ENCODE measurements around the gene NMNAT2. TPM values are rescaled to one million over a fixed set of nuclear protein-coding genes. Genes with fewer than 3 reads are reported as not detected.

The NMNAT2 gene
- total and polyA plus RNA-seq, 2 of the 4 experiments (the other 2 are of a cell fraction), result 0.36 to 2.4 TPM

DNA sequence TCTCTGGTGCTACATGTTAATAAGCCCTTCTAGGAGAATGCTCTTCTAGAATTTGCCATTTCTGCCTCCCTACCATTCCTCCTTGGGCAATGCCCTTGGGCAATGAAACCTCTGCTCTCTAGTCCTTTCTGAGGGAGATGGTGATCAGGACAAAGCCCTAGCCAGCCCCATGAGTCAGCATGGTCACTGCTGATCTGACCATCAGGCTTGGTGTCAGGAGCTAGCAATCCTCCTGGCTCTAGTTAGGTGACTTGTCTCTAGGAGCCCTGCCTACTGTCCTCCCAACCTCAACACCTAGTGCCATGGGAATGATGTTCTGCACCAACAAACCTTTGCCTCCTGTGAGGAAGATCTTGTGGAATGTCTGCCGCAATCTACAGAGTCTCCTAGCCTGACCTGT, 89.8 kb downstream of the NMNAT2 start:
- no peak overlapping the region for H2AK9ac ChIP-seq (replicated peaks; ENCODE audit: low read depth, low read length, poor library complexity)
- no peak overlapping the region for H3K14ac ChIP-seq (replicated peaks; ENCODE audit: low read depth, low read length)
- peaks cover 4% of the 10 kb centered on the region for H3K4me1 ChIP-seq (ENCODE audit: control insufficient read depth, insufficient read depth, low read length)
- TF ChIP-seq CHD1 (IDR thresholded peaks at IDR 0.05; ENCODE audit: low read depth, low read length) (no peak), POLR2A (IDR thresholded peaks at IDR 0.05; ENCODE audit: low read depth, low read length) (no peak), USF2 (IDR thresholded peaks at IDR 0.05; ENCODE audit: low read depth, low read length) (no peak), SMC3 (IDR thresholded peaks at IDR 0.05; ENCODE audit: low read depth, low read length) (no peak), RAD21 (IDR thresholded peaks at IDR 0.05; ENCODE audit: low read length) (no peak), NFE2L2 (IDR thresholded peaks at IDR 0.05; ENCODE audit: low read depth, low read length) (no peak), MAZ (IDR thresholded peaks at IDR 0.05; ENCODE audit: borderline replicate concordance, low read depth, low read length) (no peak), MAFK (IDR thresholded peaks at IDR 0.05; ENCODE audit: low read depth, low read length) (no peak), RFX5 (IDR thresholded peaks at IDR 0.05; ENCODE audit: low read depth, low read length) (no peak), BHLHE40 (IDR thresholded peaks at IDR 0.05; ENCODE audit: low read depth, low read length) (no peak), FOS (IDR thresholded peaks at IDR 0.05; ENCODE audit: low read depth, low read length) (no peak), ELK1 (IDR thresholded peaks at IDR 0.05; ENCODE audit: borderline replicate concordance, low read depth, low read length) (no peak), MXI1 (IDR thresholded peaks at IDR 0.05; ENCODE audit: borderline replicate concordance, low read depth, low read length) (no peak), RCOR1 (IDR thresholded peaks at IDR 0.05; ENCODE audit: insufficient replicate concordance, low read length) (no peak), CEBPB (IDR thresholded peaks at IDR 0.05; ENCODE audit: low read depth, low read length) (no peak)
- TF ChIP-seq, protein P1, sequence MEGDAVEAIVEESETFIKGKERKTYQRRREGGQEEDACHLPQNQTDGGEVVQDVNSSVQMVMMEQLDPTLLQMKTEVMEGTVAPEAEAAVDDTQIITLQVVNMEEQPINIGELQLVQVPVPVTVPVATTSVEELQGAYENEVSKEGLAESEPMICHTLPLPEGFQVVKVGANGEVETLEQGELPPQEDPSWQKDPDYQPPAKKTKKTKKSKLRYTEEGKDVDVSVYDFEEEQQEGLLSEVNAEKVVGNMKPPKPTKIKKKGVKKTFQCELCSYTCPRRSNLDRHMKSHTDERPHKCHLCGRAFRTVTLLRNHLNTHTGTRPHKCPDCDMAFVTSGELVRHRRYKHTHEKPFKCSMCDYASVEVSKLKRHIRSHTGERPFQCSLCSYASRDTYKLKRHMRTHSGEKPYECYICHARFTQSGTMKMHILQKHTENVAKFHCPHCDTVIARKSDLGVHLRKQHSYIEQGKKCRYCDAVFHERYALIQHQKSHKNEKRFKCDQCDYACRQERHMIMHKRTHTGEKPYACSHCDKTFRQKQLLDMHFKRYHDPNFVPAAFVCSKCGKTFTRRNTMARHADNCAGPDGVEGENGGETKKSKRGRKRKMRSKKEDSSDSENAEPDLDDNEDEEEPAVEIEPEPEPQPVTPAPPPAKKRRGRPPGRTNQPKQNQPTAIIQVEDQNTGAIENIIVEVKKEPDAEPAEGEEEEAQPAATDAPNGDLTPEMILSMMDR (conservative IDR thresholded peaks at IDR 0.05; ENCODE audit: low read depth, low read length), result no peak
- peaks cover 48% of the 10 kb centered on the region for H3K27me3 ChIP-seq (ENCODE audit: control insufficient read depth, insufficient read depth, low read length)
- H3K4me3 ChIP-seq (ENCODE audit: insufficient read depth, low read depth, low read length), result no peak overlapping the region
- H4K8ac ChIP-seq (ENCODE audit: low read depth in 2 of 2, low read length in 2 of 2), result no peak overlapping the region
- ATAC-seq (ENCODE audit: low read depth) (no peak), DNase-seq (no peak)
- no peak overlapping the region for H3K27ac ChIP-seq (ENCODE audit: insufficient read depth, low read length)
- in situ Hi-C loops (cut with MboI; ENCODE audit: low sequenced_read_pairs) (no loop called here), intact Hi-C loops (cut with micrococcal nuclease) (no loop called here), dilution Hi-C loops (cut with HindIII; ENCODE audit: low sequenced_read_pairs, unreplicated experiment) (no loop called here)
- H2BK120ac ChIP-seq (ENCODE audit: low read depth, low read length), result no peak overlapping the region
- no peak overlapping the region for H4K5ac ChIP-seq (ENCODE audit: low read depth, low read length)
- ChIA-PET POLR2A (ENCODE audit: unreplicated experiment) (no interaction called here), CTCF (no interaction called here)
- no CpG with 5 or more reads among the region's 1 CpG for WGBS, 2 experiments (ENCODE audit: extremely low coverage in 2 of 2, insufficient read length in 1 of 2)
- H3K56ac ChIP-seq (ENCODE audit: extremely low read depth, insufficient read depth, low read length), result no peak overlapping the region
- H2BK15ac ChIP-seq (ENCODE audit: low read depth, low read length), result no peak overlapping the region
- no peaks in the 10 kb centered on the region for H3K9me3 ChIP-seq (ENCODE audit: control insufficient read depth, insufficient read depth, low read length)
- no peaks in the 10 kb centered on the region for H3K79me1 ChIP-seq (ENCODE audit: low read depth in 1 of 2, low read length in 2 of 2)
- H3K18ac ChIP-seq (ENCODE audit: low read depth, low read length), result no peak overlapping the region
- BruUV-seq (replicated peaks), result no TSS peak
- no peak overlapping the region for H3K23ac ChIP-seq (ENCODE audit: low read depth, low read length)
- 0 out of 2 replicates have a peak, but pooled peaks cover 2% of the 10 kb centered on the region for H3K9me1 ChIP-seq (ENCODE audit: insufficient read depth, low read length)
- H3K36me3 ChIP-seq (ENCODE audit: control insufficient read depth, insufficient read depth, low read length), result no peaks in the 10 kb centered on the region
- H3K9ac ChIP-seq (ENCODE audit: low read depth, low read length), result no peak overlapping the region
- no peak overlapping the region for H2AFZ ChIP-seq (replicated peaks; ENCODE audit: low read length, poor library complexity)
- H3K4ac ChIP-seq (ENCODE audit: low read depth, low read length), result no peak overlapping the region
- no peak overlapping the region for H3K4me2 ChIP-seq (ENCODE audit: low read depth, low read length)
- no peak overlapping the region for H2BK20ac ChIP-seq (ENCODE audit: low read depth, low read length)
- H2BK5ac ChIP-seq (ENCODE audit: low read depth, low read length, poor library complexity, severe bottlenecking), result no peak overlapping the region
- no peak overlapping the region; the same call in 1 of the 2 replicates for H2AK5ac ChIP-seq (ENCODE audit: low read depth, low read length)
- H4K20me1 ChIP-seq (ENCODE audit: insufficient read depth, low read length), result no peaks in the 10 kb centered on the region
- no peak overlapping the region for H4K91ac ChIP-seq (ENCODE audit: insufficient read depth, low read depth, low read length)

Data from IMR-90 (cell line).